ENCODE results near the gene ASPSCR1. TPM values are rescaled to one million over a fixed set of nuclear protein-coding genes. Genes with fewer than 3 reads are reported as not detected.

The ASPSCR1 gene
- total and polyA plus RNA-seq, 2 of the 13 experiments (the other 11 are each of a cell fraction or from before 2014, with no cell fraction given) = 274 to 314 TPM

GRCh38 chr17:81962499-81963441 is 14.7 kb upstream of the ASPSCR1 start (continued):
- TF ChIP-seq, protein P1, sequence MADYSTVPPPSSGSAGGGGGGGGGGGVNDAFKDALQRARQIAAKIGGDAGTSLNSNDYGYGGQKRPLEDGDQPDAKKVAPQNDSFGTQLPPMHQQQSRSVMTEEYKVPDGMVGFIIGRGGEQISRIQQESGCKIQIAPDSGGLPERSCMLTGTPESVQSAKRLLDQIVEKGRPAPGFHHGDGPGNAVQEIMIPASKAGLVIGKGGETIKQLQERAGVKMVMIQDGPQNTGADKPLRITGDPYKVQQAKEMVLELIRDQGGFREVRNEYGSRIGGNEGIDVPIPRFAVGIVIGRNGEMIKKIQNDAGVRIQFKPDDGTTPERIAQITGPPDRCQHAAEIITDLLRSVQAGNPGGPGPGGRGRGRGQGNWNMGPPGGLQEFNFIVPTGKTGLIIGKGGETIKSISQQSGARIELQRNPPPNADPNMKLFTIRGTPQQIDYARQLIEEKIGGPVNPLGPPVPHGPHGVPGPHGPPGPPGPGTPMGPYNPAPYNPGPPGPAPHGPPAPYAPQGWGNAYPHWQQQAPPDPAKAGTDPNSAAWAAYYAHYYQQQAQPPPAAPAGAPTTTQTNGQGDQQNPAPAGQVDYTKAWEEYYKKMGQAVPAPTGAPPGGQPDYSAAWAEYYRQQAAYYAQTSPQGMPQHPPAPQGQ (CRISPR knock-in tag; IDR thresholded peaks at IDR 0.05; ENCODE audit: borderline replicate concordance) = no peak
- TF ChIP-seq ZSCAN12 (CRISPR knock-in tag; IDR thresholded peaks at IDR 0.05) (no peak), MAX (IDR thresholded peaks at IDR 0.05) (peak; percentile 52), GFI1 (CRISPR knock-in tag; IDR thresholded peaks at IDR 0.05; ENCODE audit: borderline replicate concordance) (no peak), XBP1 (CRISPR knock-in tag; IDR thresholded peaks at IDR 0.05) (no peak), ZFP91 (CRISPR knock-in tag; IDR thresholded peaks at IDR 0.05; ENCODE audit: borderline replicate concordance) (peak; percentile 66; the same call in 1 of the 2 replicates), ZNF530 (CRISPR knock-in tag; IDR thresholded peaks at IDR 0.05; ENCODE audit: low read depth) (no peak), KLF11 (CRISPR knock-in tag; IDR thresholded peaks at IDR 0.05) (no peak), KDM4B (CRISPR knock-in tag; IDR thresholded peaks at IDR 0.05) (no peak), ONECUT2 (CRISPR knock-in tag; IDR thresholded peaks at IDR 0.05) (no peak), RXRB (CRISPR knock-in tag; IDR thresholded peaks at IDR 0.05; ENCODE audit: borderline replicate concordance) (0 out of 2 replicates have a peak, but pooled peaks have one; percentile 19), ZNF367 (CRISPR knock-in tag; IDR thresholded peaks at IDR 0.05; ENCODE audit: borderline replicate concordance) (no peak), YY1 (IDR thresholded peaks at IDR 0.05; ENCODE audit: insufficient read depth, insufficient replicate concordance, low read depth, low read length) (peak; percentile 78), HDAC1 (CRISPR knock-in tag; IDR thresholded peaks at IDR 0.05) (peak; percentile 38; the same call in 1 of the 2 replicates), ZMYM2 (CRISPR knock-in tag; IDR thresholded peaks at IDR 0.05) (0 out of 2 replicates have a peak, but pooled peaks have one; percentile 52), POLR2A (IDR thresholded peaks at IDR 0.05; ENCODE audit: insufficient read depth in 1 of 2, low read depth in 2 of 2, low read length in 2 of 2) (peak in 1 of 2 experiments; percentile 58; a peak in 1 of 4 replicates), RBM22 (optimal IDR thresholded peaks at IDR 0.05; ENCODE audit: low read length) (peak; percentile 71), THAP8 (CRISPR knock-in tag; IDR thresholded peaks at IDR 0.05; ENCODE audit: borderline replicate concordance) (no peak), TBP (CRISPR knock-in tag; IDR thresholded peaks at IDR 0.05) (no peak), GATA4 (IDR thresholded peaks at IDR 0.05; ENCODE audit: borderline replicate concordance, low read depth) (no peak), ZSCAN20 (CRISPR knock-in tag; IDR thresholded peaks at IDR 0.05; ENCODE audit: borderline replicate concordance) (0 out of 2 replicates have a peak, but pooled peaks have one; percentile 35)
- TF ChIP-seq, protein P2, sequence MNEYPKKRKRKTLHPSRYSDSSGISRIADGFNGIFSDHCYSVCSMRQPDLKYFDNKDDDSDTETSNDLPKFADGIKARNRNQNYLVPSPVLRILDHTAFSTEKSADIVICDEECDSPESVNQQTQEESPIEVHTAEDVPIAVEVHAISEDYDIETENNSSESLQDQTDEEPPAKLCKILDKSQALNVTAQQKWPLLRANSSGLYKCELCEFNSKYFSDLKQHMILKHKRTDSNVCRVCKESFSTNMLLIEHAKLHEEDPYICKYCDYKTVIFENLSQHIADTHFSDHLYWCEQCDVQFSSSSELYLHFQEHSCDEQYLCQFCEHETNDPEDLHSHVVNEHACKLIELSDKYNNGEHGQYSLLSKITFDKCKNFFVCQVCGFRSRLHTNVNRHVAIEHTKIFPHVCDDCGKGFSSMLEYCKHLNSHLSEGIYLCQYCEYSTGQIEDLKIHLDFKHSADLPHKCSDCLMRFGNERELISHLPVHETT (CRISPR knock-in tag; conservative IDR thresholded peaks at IDR 0.05) = no peak
- TF ChIP-seq, protein P3, sequence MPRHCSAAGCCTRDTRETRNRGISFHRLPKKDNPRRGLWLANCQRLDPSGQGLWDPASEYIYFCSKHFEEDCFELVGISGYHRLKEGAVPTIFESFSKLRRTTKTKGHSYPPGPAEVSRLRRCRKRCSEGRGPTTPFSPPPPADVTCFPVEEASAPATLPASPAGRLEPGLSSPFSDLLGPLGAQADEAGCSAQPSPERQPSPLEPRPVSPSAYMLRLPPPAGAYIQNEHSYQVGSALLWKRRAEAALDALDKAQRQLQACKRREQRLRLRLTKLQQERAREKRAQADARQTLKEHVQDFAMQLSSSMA (CRISPR knock-in tag; IDR thresholded peaks at IDR 0.05) = no peak
